SU-DHL-6 (cell line): ENCODE measurements around the gene FAM120B.

Experiments used
- EZH2phosphoT487 ChIP-seq: fragments of 200-600 bp; sonication (generic), shearing (Covaris generic); conservative IDR thresholded peaks from 2 replicates; pipeline ENCODE4 v1.6.1; 2018; ENCODE audit warnings: mild to moderate bottlenecking, antibody characterized with exemption, low read length, moderate library complexity, mixed read lengths
- TF ChIP-seq, protein P1 (sequence below): fragments of 200-600 bp; sonication (generic); IDR thresholded peaks from one replicate; pipeline ENCODE4 v1.5.1; 2017; ENCODE audit warnings: antibody characterized with exemption, mild to moderate bottlenecking, low read length, moderate library complexity; ENCODE audit not compliant: insufficient read depth, poor library complexity, severe bottlenecking

DNA sequence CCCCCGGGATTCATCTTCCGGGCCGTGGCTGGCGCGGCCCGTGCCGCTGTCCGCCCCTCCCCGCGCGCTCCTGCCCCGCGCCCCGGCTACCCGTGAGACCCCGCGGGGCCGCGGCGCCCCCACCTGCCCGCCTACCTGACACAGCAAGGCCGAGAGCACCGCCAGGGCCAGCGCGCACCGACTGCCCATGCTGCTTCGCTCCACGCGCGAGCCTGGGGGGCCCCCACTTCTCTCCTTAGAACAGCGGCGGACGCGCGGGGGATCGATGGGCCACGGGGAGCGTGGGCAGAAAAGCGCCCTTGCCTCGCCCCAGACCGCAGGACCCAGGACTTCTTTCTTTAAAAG is 16.6 kb upstream of the FAM120B start:
- TF ChIP-seq, protein P1, sequence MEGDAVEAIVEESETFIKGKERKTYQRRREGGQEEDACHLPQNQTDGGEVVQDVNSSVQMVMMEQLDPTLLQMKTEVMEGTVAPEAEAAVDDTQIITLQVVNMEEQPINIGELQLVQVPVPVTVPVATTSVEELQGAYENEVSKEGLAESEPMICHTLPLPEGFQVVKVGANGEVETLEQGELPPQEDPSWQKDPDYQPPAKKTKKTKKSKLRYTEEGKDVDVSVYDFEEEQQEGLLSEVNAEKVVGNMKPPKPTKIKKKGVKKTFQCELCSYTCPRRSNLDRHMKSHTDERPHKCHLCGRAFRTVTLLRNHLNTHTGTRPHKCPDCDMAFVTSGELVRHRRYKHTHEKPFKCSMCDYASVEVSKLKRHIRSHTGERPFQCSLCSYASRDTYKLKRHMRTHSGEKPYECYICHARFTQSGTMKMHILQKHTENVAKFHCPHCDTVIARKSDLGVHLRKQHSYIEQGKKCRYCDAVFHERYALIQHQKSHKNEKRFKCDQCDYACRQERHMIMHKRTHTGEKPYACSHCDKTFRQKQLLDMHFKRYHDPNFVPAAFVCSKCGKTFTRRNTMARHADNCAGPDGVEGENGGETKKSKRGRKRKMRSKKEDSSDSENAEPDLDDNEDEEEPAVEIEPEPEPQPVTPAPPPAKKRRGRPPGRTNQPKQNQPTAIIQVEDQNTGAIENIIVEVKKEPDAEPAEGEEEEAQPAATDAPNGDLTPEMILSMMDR = no peak
- TF ChIP-seq EZH2phosphoT487 = 0 out of 2 replicates have a peak, but pooled peaks have one; percentile 47
